Liver (tissue), 9 donors: ENCODE data around the gene DEFB114. TPM values are rescaled to one million over a fixed set of nuclear protein-coding genes. Genes with fewer than 3 reads are reported as not detected.

Experiments
- DNase-seq: peaks from one replicate; pipeline ENCODE4 v3.0.0-alpha.2; 2017; ENCODE audit warnings: low spot score
- H3K27ac ChIP-seq, 2 donors: one replicate each; pipeline ENCODE4 v1.7.0; 2013; ENCODE audit warnings: inconsistent platforms in 2 of 2, low read length in 2 of 2, control low read depth in 1 of 2, low read depth in 1 of 2, mild to moderate bottlenecking in 1 of 2
- H3K27me3 ChIP-seq, 4 donors: one replicate each; pipeline versions ENCODE4 v1.6.1 to v1.7.0; 2013; ENCODE audit warnings: low read length in 3 of 4, inconsistent platforms in 1 of 4, mild to moderate bottlenecking in 1 of 4, moderate library complexity in 1 of 4; ENCODE audit not compliant: control insufficient read depth in 4 of 4, insufficient read depth in 4 of 4
- H3K36me3 ChIP-seq, 4 donors: one replicate each; pipeline versions ENCODE4 v1.6.1 to v1.7.0; 2013; ENCODE audit warnings: low read length in 3 of 4, mild to moderate bottlenecking in 3 of 4, low read depth in 1 of 4, moderate library complexity in 1 of 4; ENCODE audit not compliant: control insufficient read depth in 4 of 4, insufficient read depth in 3 of 4
- H3K4me1 ChIP-seq, 4 donors: one replicate each; pipeline versions ENCODE4 v1.6.1 to v1.7.0; 2013; ENCODE audit warnings: low read length in 3 of 4, mild to moderate bottlenecking in 3 of 4, moderate library complexity in 1 of 4; ENCODE audit not compliant: control insufficient read depth in 4 of 4, insufficient read depth in 4 of 4
- H3K4me3 ChIP-seq, 3 donors: one replicate each; pipeline versions ENCODE4 v1.6.1 to v1.7.0; 2013; ENCODE audit warnings: low read length in 3 of 3, control low read depth in 1 of 3, low read depth in 1 of 3, mild to moderate bottlenecking in 1 of 3
- H3K9ac ChIP-seq, 2 donors: one replicate each; pipeline ENCODE4 v1.7.0; 2013; ENCODE audit warnings: low read length in 2 of 2, mild to moderate bottlenecking in 2 of 2, moderate library complexity in 2 of 2, control low read depth in 1 of 2, low read depth in 1 of 2
- H3K9me3 ChIP-seq, 4 donors: one replicate each; pipeline versions ENCODE4 v1.6.1 to v1.7.0; 2013; ENCODE audit warnings: low read length in 3 of 4; ENCODE audit not compliant: control insufficient read depth in 4 of 4
- ATF3 ChIP-seq: IDR thresholded peaks from 2 replicates; pipeline ENCODE4 v1.6.1; 2016; ENCODE audit warnings: antibody characterized with exemption
- CTCF ChIP-seq: fragments of 150-350 bp; IDR thresholded peaks from 2 replicates; pipeline ENCODE4 v1.5.1; 2017; ENCODE audit warnings: improper control_type of control experiment, low read depth, low read length; ENCODE audit not compliant: missing input control
- EGR1 ChIP-seq, 2 donors: IDR thresholded peaks; 2 replicates each; pipeline ENCODE4 v1.6.1; 2016 to 2018; ENCODE audit warnings: antibody characterized with exemption in 2 of 2, low read depth in 2 of 2
- FOXA1 ChIP-seq: IDR thresholded peaks from 2 replicates; pipeline ENCODE4 v1.6.1; 2016; ENCODE audit warnings: antibody characterized with exemption
- FOXA2 ChIP-seq: IDR thresholded peaks from 2 replicates; pipeline ENCODE4 v1.6.1; 2016; ENCODE audit warnings: antibody characterized with exemption
- GABPA ChIP-seq, 2 donors: IDR thresholded peaks in 1 of 2; conservative IDR thresholded peaks in 1 of 2; 2 replicates each; pipeline ENCODE4 v1.6.1; 2016; ENCODE audit warnings: antibody characterized with exemption in 2 of 2, mild to moderate bottlenecking in 1 of 2, moderate library complexity in 1 of 2
- HNF4A ChIP-seq, 2 donors: conservative IDR thresholded peaks; 2 replicates each; pipeline ENCODE4 v1.6.1; 2016; ENCODE audit warnings: antibody characterized with exemption in 2 of 2, mild to moderate bottlenecking in 2 of 2
- HNF4G ChIP-seq: IDR thresholded peaks from 2 replicates; pipeline ENCODE4 v1.6.1; 2016; ENCODE audit warnings: antibody characterized with exemption
- JUND ChIP-seq, 2 donors: IDR thresholded peaks; 2 replicates each; pipeline ENCODE4 v1.6.1; 2016; ENCODE audit warnings: antibody characterized with exemption in 2 of 2
- MAX ChIP-seq: IDR thresholded peaks from 2 replicates; pipeline ENCODE4 v1.6.1; 2016; ENCODE audit warnings: antibody characterized with exemption
- NR2F2 ChIP-seq: IDR thresholded peaks from 2 replicates; pipeline ENCODE4 v1.6.1; 2016; ENCODE audit warnings: antibody characterized with exemption
- RAD21 ChIP-seq, 2 donors: IDR thresholded peaks; 2 replicates each; pipeline ENCODE4 v1.6.1; 2016; ENCODE audit warnings: antibody characterized with exemption in 2 of 2, mild to moderate bottlenecking in 2 of 2
- REST ChIP-seq: IDR thresholded peaks from 2 replicates; pipeline ENCODE4 v1.6.1; 2016; ENCODE audit warnings: antibody characterized with exemption, mild to moderate bottlenecking
- RXRA ChIP-seq, 2 donors: IDR thresholded peaks; 2 replicates each; pipeline ENCODE4 v1.6.1; 2017 to 2018; ENCODE audit warnings: antibody characterized with exemption in 2 of 2, mild to moderate bottlenecking in 1 of 2
- SP1 ChIP-seq: IDR thresholded peaks from 2 replicates; pipeline ENCODE4 v1.6.1; 2018; ENCODE audit warnings: antibody characterized with exemption, mild to moderate bottlenecking
- TAF1 ChIP-seq: conservative IDR thresholded peaks from 2 replicates; pipeline ENCODE4 v1.6.1; 2016; ENCODE audit warnings: antibody characterized with exemption, mild to moderate bottlenecking
- YY1 ChIP-seq: IDR thresholded peaks from 2 replicates; pipeline ENCODE4 v1.6.1; 2016; ENCODE audit warnings: antibody characterized with exemption, mild to moderate bottlenecking
- ZBTB33 ChIP-seq: IDR thresholded peaks from 2 replicates; pipeline ENCODE4 v1.6.1; 2016; ENCODE audit warnings: antibody characterized with exemption
- WGBS: extraction: QIAGEN DNeasy Blood & Tissue Kit; methylation state at CpG from one replicate; pipeline ENCODE4 v1.1.7; 2013; 5-methylcytosine and 5-hydroxymethylcytosine counted together
- polyA plus RNA-seq, 2 donors: library from polyadenylated mRNA; stranded (reverse) in 1 of 2; unstranded in 1 of 2; fragments of 200-250 nt in 1 of 2; fragments of >200 nt in 1 of 2; fragmentation: Nextera tagmentation in 1 of 2; extraction: Ambion mirVana in 1 of 2; gene quantifications; one replicate each; pipeline versions ENCODE4 v1.2.1 to v1.2.3, GENCODE V29; 2013 to 2015
- total RNA-seq, 2 donors: library from RNA; depleted of rRNA; stranded (reverse); fragments of >200 nt; gene quantifications; one replicate each; pipeline ENCODE4 v1.2.3, GENCODE V29; 2014
- donor health status: healthy.
- donor health status: healthy.
- donor health status: healthy.
- donor health status: healthy.
- donor health status: healthy.

The DEFB114 gene
- total and polyA plus RNA-seq, 4 donors: not detected

GRCh38 chr6:49980898-49981297 lies 16.9 kb upstream of the DEFB114 start:
- Histone ChIP-seq H3K4me3 (no peak overlapping the region), H3K4me1 (peaks cover 0 to 3% (median 0%) of the 10 kb centered on the region in 4 donors), H3K9me3 (no peaks in the 10 kb centered on the region), H3K9ac (no peak overlapping the region), H3K36me3 (no peaks in the 10 kb centered on the region), H3K27me3 (no peaks in the 10 kb centered on the region), H3K27ac (no peak overlapping the region)
- DNase-seq: no peak
- WGBS: 89% methylated on average over 1 of the region's 1 CpG
- no peak for TF ChIP-seq RAD21 (IDR thresholded peaks at IDR 0.05)
- TF ChIP-seq ZBTB33: no peak
- no peak for TF ChIP-seq ATF3
- no peak for TF ChIP-seq REST
- no peak for TF ChIP-seq JUND (IDR thresholded peaks at IDR 0.05)
- no peak for TF ChIP-seq MAX
- no peak for TF ChIP-seq RXRA (IDR thresholded peaks at IDR 0.05)
- no peak for TF ChIP-seq HNF4A (conservative IDR thresholded peaks at IDR 0.05)
- no peak for TF ChIP-seq CTCF
- no peak for TF ChIP-seq FOXA2
- TF ChIP-seq YY1: no peak
- no peak for TF ChIP-seq NR2F2
- TF ChIP-seq SP1: no peak
- no peak for TF ChIP-seq FOXA1
- no peak for TF ChIP-seq HNF4G
- no peak for TF ChIP-seq EGR1 (IDR thresholded peaks at IDR 0.05; ENCODE audit: low read depth in 2 of 2)
- TF ChIP-seq TAF1: no peak
- no peak for TF ChIP-seq GABPA (IDR thresholded peaks at IDR 0.05 in 1 of 2, conservative IDR thresholded peaks at IDR 0.05 in 1 of 2)
